ENCODE data around the gene ANXA3.

ANXA3 gene

DNA sequence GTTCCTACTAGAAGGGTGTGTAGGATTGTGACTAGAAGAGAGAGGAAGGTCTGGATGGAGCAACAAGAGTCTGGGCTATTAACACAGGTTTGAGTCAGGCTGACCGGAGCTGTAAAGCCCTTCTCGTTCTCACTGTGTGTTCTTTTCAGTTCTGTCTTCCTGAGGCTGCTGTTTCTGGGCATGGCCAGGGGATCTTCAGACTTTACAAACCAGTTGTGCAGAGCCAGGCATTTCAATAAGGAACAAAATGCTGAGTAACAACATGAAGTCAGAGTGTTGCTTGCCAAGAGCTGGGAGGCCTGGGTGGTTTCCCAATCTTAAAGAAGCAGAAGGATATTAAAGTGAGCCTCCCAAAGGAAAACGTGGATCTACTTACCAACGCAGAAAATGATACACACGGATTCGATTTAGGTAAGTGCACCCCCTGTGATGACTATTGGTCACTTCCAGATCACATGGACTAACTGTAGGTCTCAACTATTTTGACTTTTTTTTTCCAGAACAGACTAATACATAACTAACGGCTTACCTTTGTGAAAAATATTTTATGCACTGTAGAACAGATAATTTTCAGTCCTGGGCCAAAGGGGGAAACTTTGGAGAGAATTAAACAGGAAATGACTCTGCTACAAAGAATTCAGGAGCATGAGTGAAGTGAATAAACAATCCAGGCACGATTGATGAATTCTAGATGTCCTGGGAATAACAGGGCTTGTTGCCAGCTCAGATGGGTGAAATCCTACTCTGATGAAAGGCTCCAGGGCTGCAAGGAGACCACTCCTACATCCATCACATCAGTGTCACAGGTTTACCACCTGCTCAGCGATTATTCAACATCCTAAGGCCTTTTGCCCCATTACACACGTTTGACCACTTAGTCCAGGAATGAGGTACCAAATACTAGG lies 94.5 kb downstream of the ANXA3 start:
- no peak for DNase-seq

DNA sequence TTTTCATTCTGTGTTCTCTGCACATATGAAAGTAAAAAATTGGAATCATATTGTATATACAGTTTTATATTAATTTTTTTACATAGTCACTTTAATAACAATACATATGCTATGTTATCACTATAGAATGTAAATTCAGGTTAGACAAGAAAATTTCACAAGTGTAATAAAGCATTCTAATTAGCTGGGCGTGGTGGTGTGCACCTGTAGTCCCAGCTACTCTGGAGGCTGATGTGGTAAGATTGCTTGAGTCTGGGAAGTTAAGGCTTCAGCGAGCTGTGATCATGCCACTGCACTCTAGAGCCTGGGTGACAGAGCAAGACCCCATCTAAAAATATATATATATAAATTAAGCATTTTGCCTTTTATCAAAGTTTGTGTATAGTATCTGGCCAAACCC lies 95.7 kb downstream of the ANXA3 start:
- DNase-seq, result no peak

GRCh38 chr4:78648640-78649363 lies 97.2 kb downstream of the ANXA3 start:
- no peak for DNase-seq

GRCh38 chr4:78650106-78651024 lies 98.8 kb downstream of the ANXA3 start:
- DNase-seq, result no peak

DNA sequence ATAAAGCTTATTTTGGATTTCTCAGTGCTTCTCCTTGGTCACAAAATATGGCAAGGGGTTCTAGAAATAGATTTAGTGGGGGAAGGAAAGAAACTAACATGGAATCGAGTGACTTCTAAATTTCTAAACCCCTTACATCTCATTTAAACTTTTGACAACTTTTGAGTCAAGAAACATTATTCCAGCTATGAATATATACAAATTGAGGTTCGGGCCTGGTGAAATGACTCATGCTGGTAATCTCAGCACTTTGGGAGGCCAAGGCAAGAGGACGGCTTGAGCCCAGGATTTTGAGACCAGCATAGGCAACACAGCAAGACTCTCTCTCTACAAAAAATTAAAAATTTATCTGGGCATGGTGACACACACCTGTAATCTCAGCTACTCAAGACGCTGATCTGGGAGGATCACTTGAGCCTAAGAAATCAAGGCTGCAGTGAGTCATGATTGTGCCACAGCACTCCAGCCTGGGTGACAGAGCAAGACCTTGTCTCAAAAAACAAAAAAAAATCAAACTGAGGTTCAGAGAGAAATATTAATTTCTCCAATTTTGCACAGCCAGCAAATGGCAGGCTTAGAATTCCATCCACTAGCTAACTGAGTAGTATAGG lies 99.8 kb downstream of the ANXA3 start:
- DNase-seq, result no peak

GRCh38 chr4:78652282-78652876 lies 100.8 kb downstream of the ANXA3 start:
- no peak for DNase-seq

- DNase-seq, result no peak
These were observed 102.1 kb downstream of the ANXA3 start for GRCh38 chr4:78653655-78654054.

DNA sequence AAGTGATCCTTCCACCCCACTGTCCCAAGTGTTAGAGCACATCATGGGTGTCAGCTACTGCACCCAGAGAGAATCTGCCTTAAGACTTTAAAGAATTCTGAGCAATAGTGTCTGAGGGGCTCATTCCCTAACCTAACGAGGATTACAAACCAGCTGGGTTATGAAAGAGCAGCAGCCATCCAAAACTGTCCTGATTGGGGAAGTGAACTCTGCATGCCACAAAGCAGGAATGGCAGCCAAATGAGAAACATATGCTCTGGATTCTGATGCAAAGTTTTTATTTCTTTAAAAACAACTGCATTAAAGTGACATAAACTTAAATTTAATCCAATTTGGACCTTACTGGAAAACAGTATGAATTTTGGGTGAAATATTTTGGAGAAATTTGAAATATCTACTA lies 103.2 kb downstream of the ANXA3 start:
- no peak for DNase-seq

DNA sequence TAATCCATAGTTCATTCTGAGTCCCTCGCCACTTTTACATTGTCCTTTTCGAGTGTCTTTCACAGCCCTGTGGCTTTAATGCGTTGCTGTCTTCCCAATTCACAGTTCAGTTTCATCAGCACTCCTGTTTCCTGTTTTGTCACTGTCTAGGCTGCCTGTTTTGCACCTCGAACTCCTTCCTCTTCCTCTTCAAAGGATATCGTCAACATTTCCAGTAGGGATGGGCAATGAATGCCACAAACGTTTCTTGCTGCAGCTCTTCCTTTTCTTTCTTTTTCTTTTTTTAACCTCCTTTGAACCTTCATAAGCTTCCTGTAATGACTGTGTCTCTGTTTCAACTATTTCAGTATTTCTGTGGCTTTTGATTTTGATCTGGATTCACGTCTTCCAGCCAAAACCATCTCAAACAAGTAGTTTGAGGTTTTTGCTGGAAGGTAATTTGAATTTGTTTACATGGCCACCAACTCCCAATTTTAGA lies 105.4 kb downstream of the ANXA3 start:
- DNase-seq, result no peak

GRCh38 chr4:78659264-78659663 lies 107.7 kb downstream of the ANXA3 start:
- no peak for DNase-seq

DNA sequence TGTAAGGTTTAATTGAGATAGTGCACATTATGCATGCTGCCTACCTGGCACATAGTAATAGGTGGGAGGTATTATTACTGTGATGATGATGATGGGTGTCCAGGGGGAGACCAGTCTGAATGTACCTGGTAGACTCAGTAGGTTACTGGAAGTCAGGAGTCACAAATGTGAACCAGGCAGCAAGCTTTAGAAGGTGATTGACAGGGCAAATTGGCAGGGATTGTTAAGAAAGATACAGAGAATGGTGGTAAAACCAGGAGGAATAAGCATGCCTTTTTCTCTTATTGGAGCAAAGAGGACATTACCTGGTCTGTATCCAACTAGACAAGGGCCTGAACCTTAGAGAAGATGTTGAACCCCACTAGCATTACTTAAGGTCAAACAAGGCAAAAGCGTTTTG lies 108.1 kb downstream of the ANXA3 start:
- no peak for DNase-seq
